Liver (tissue), 9 donors: Measurements from ENCODE around the gene CORO1A. TPM values are rescaled to one million over a fixed set of nuclear protein-coding genes. Genes with fewer than 3 reads are reported as not detected.

Source experiments
- DNase-seq: peaks from one replicate; pipeline ENCODE4 v3.0.0-alpha.2; 2017; ENCODE audit warnings: low spot score
- H3K27ac ChIP-seq, 2 donors: one replicate each; pipeline ENCODE4 v1.7.0; 2013; ENCODE audit warnings: inconsistent platforms in 2 of 2, low read length in 2 of 2, control low read depth in 1 of 2, low read depth in 1 of 2, mild to moderate bottlenecking in 1 of 2
- H3K27me3 ChIP-seq, 4 donors: one replicate each; pipeline versions ENCODE4 v1.6.1 to v1.7.0; 2013; ENCODE audit warnings: low read length in 3 of 4, inconsistent platforms in 1 of 4, mild to moderate bottlenecking in 1 of 4, moderate library complexity in 1 of 4; ENCODE audit not compliant: control insufficient read depth in 4 of 4, insufficient read depth in 4 of 4
- H3K36me3 ChIP-seq, 4 donors: one replicate each; pipeline versions ENCODE4 v1.6.1 to v1.7.0; 2013; ENCODE audit warnings: low read length in 3 of 4, mild to moderate bottlenecking in 3 of 4, low read depth in 1 of 4, moderate library complexity in 1 of 4; ENCODE audit not compliant: control insufficient read depth in 4 of 4, insufficient read depth in 3 of 4
- H3K4me1 ChIP-seq, 4 donors: one replicate each; pipeline versions ENCODE4 v1.6.1 to v1.7.0; 2013; ENCODE audit warnings: low read length in 3 of 4, mild to moderate bottlenecking in 3 of 4, moderate library complexity in 1 of 4; ENCODE audit not compliant: control insufficient read depth in 4 of 4, insufficient read depth in 4 of 4
- H3K4me3 ChIP-seq, 3 donors: one replicate each; pipeline versions ENCODE4 v1.6.1 to v1.7.0; 2013; ENCODE audit warnings: low read length in 3 of 3, control low read depth in 1 of 3, low read depth in 1 of 3, mild to moderate bottlenecking in 1 of 3
- H3K9ac ChIP-seq, 2 donors: one replicate each; pipeline ENCODE4 v1.7.0; 2013; ENCODE audit warnings: low read length in 2 of 2, mild to moderate bottlenecking in 2 of 2, moderate library complexity in 2 of 2, control low read depth in 1 of 2, low read depth in 1 of 2
- H3K9me3 ChIP-seq, 4 donors: one replicate each; pipeline versions ENCODE4 v1.6.1 to v1.7.0; 2013; ENCODE audit warnings: low read length in 3 of 4; ENCODE audit not compliant: control insufficient read depth in 4 of 4
- FOXA2 ChIP-seq: IDR thresholded peaks from 2 replicates; pipeline ENCODE4 v1.6.1; 2016; ENCODE audit warnings: antibody characterized with exemption
- GABPA ChIP-seq, 2 donors: IDR thresholded peaks in 1 of 2; conservative IDR thresholded peaks in 1 of 2; 2 replicates each; pipeline ENCODE4 v1.6.1; 2016; ENCODE audit warnings: antibody characterized with exemption in 2 of 2, mild to moderate bottlenecking in 1 of 2, moderate library complexity in 1 of 2
- HNF4A ChIP-seq, 2 donors: conservative IDR thresholded peaks; 2 replicates each; pipeline ENCODE4 v1.6.1; 2016; ENCODE audit warnings: antibody characterized with exemption in 2 of 2, mild to moderate bottlenecking in 2 of 2
- HNF4G ChIP-seq: IDR thresholded peaks from 2 replicates; pipeline ENCODE4 v1.6.1; 2016; ENCODE audit warnings: antibody characterized with exemption
- JUND ChIP-seq, 2 donors: IDR thresholded peaks; 2 replicates each; pipeline ENCODE4 v1.6.1; 2016; ENCODE audit warnings: antibody characterized with exemption in 2 of 2
- NR2F2 ChIP-seq: IDR thresholded peaks from 2 replicates; pipeline ENCODE4 v1.6.1; 2016; ENCODE audit warnings: antibody characterized with exemption
- RAD21 ChIP-seq, 2 donors: IDR thresholded peaks; 2 replicates each; pipeline ENCODE4 v1.6.1; 2016; ENCODE audit warnings: antibody characterized with exemption in 2 of 2, mild to moderate bottlenecking in 2 of 2
- SP1 ChIP-seq: IDR thresholded peaks from 2 replicates; pipeline ENCODE4 v1.6.1; 2018; ENCODE audit warnings: antibody characterized with exemption, mild to moderate bottlenecking
- TAF1 ChIP-seq: conservative IDR thresholded peaks from 2 replicates; pipeline ENCODE4 v1.6.1; 2016; ENCODE audit warnings: antibody characterized with exemption, mild to moderate bottlenecking
- WGBS: extraction: QIAGEN DNeasy Blood & Tissue Kit; methylation state at CpG from one replicate; pipeline ENCODE4 v1.1.7; 2013; 5-methylcytosine and 5-hydroxymethylcytosine counted together
- polyA plus RNA-seq, 2 donors: library from polyadenylated mRNA; stranded (reverse) in 1 of 2; unstranded in 1 of 2; fragments of 200-250 nt in 1 of 2; fragments of >200 nt in 1 of 2; fragmentation: Nextera tagmentation in 1 of 2; extraction: Ambion mirVana in 1 of 2; gene quantifications; one replicate each; pipeline versions ENCODE4 v1.2.1 to v1.2.3, GENCODE V29; 2013 to 2015
- total RNA-seq, 2 donors: library from RNA; depleted of rRNA; stranded (reverse); fragments of >200 nt; gene quantifications; one replicate each; pipeline ENCODE4 v1.2.3, GENCODE V29; 2014
- TF ChIP-seq, protein P1 (sequence below): fragments of 150-350 bp; IDR thresholded peaks from 2 replicates; pipeline ENCODE4 v1.5.1; 2017; ENCODE audit warnings: improper control_type of control experiment, low read depth, low read length; ENCODE audit not compliant: missing input control
- TF ChIP-seq, protein P2 (sequence below): IDR thresholded peaks from 2 replicates; pipeline ENCODE4 v1.6.1; 2016; ENCODE audit warnings: antibody characterized with exemption
- TF ChIP-seq, protein P3 (sequence below): IDR thresholded peaks from 2 replicates; pipeline ENCODE4 v1.6.1; 2016; ENCODE audit warnings: antibody characterized with exemption
- TF ChIP-seq, protein P4 (sequence below): IDR thresholded peaks from 2 replicates; pipeline ENCODE4 v1.6.1; 2016; ENCODE audit warnings: antibody characterized with exemption, mild to moderate bottlenecking
- donor health status: healthy.
- donor health status: healthy.
- donor health status: healthy.
- donor health status: healthy.
- donor health status: healthy.

The CORO1A gene
- total and polyA plus RNA-seq, 4 donors, result 6.0 to 26.7 (median 14.7) TPM

DNA sequence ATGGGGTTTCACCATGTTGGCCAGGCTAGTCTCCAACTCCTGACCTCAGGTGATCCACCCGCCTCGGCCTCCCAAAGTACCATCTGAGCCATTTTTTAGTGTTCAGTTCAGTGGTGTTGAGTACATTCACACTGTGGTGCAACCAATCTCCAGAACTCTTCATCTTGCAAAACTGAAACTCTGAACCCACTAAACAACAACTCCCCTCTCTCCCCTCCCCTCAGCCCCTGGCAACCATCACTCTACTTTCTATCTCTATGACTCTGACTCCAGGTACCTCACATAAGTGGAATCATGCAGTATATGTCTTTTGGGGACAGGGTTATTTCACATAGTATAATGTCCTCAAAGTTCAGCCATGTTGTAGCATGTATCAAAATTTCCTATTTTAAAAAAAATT lies 41.7 kb upstream of the CORO1A start:
- Histone ChIP-seq H3K4me3 (no peak overlapping the region), H3K36me3 (no peaks in the 10 kb centered on the region), H3K4me1 (no peaks in the 10 kb centered on the region), H3K9ac (no peak overlapping the region), H3K27ac (no peak overlapping the region), H3K27me3 (no peaks in the 10 kb centered on the region), H3K9me3 (no peaks in the 10 kb centered on the region)
- DNase-seq, result no peak
- WGBS, result 92% methylated on average over 2 of the region's 2 CpGs
- TF ChIP-seq NR2F2, result no peak
- TF ChIP-seq, protein P1, sequence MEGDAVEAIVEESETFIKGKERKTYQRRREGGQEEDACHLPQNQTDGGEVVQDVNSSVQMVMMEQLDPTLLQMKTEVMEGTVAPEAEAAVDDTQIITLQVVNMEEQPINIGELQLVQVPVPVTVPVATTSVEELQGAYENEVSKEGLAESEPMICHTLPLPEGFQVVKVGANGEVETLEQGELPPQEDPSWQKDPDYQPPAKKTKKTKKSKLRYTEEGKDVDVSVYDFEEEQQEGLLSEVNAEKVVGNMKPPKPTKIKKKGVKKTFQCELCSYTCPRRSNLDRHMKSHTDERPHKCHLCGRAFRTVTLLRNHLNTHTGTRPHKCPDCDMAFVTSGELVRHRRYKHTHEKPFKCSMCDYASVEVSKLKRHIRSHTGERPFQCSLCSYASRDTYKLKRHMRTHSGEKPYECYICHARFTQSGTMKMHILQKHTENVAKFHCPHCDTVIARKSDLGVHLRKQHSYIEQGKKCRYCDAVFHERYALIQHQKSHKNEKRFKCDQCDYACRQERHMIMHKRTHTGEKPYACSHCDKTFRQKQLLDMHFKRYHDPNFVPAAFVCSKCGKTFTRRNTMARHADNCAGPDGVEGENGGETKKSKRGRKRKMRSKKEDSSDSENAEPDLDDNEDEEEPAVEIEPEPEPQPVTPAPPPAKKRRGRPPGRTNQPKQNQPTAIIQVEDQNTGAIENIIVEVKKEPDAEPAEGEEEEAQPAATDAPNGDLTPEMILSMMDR, result no peak
- no peak for TF ChIP-seq RAD21 (IDR thresholded peaks at IDR 0.05)
- no peak for TF ChIP-seq FOXA2
- TF ChIP-seq, protein P2, sequence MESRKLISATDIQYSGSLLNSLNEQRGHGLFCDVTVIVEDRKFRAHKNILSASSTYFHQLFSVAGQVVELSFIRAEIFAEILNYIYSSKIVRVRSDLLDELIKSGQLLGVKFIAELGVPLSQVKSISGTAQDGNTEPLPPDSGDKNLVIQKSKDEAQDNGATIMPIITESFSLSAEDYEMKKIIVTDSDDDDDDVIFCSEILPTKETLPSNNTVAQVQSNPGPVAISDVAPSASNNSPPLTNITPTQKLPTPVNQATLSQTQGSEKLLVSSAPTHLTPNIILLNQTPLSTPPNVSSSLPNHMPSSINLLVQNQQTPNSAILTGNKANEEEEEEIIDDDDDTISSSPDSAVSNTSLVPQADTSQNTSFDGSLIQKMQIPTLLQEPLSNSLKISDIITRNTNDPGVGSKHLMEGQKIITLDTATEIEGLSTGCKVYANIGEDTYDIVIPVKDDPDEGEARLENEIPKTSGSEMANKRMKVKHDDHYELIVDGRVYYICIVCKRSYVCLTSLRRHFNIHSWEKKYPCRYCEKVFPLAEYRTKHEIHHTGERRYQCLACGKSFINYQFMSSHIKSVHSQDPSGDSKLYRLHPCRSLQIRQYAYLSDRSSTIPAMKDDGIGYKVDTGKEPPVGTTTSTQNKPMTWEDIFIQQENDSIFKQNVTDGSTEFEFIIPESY, result no peak
- TF ChIP-seq, protein P3, sequence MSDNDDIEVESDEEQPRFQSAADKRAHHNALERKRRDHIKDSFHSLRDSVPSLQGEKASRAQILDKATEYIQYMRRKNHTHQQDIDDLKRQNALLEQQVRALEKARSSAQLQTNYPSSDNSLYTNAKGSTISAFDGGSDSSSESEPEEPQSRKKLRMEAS, result no peak
- no peak for TF ChIP-seq JUND (IDR thresholded peaks at IDR 0.05)
- TF ChIP-seq SP1, result no peak

DNA sequence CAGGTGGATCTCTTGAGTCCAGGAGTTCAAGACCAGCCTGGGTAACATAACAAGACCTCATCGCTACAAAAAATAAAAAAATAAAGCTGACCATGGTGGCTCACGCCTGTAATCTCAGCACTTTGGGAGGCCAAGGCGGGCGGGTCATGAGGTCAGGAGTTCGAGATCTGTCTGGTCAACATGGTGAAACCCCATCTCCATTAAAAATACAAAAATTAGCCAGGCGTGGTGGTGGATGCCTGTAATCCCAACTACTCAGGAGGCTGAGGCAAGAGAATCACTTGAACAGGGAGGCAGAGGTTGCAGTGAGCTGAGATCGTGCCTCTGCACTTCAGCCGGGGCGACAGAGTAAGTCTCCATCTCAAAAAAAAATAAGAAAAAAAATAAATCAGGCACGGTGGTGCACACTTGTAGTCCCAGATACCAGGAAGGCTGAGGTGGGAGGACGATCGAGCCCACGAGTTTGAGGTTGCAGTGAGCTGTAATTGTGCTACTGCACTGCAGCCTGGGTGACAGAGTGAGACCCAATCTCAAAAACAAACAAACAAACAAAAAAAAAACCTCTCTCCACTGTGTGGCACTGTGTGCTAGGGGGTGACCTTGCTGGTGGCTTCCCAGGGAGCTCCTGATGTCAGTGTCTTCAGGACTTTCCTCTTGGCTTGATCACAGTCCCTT lies 40.6 kb upstream of the CORO1A start:
- Histone ChIP-seq H3K9me3 (no peaks in the 10 kb centered on the region), H3K4me3 (no peak overlapping the region), H3K9ac (no peak overlapping the region), H3K27me3 (no peaks in the 10 kb centered on the region), H3K4me1 (no peaks in the 10 kb centered on the region), H3K27ac (no peak overlapping the region), H3K36me3 (no peaks in the 10 kb centered on the region)
- DNase-seq, result no peak
- 87% methylated on average over 13 of the region's 13 CpGs for WGBS
- TF ChIP-seq RAD21 (IDR thresholded peaks at IDR 0.05) (peak; percentile 49 to 56), FOXA2 (no peak)

DNA sequence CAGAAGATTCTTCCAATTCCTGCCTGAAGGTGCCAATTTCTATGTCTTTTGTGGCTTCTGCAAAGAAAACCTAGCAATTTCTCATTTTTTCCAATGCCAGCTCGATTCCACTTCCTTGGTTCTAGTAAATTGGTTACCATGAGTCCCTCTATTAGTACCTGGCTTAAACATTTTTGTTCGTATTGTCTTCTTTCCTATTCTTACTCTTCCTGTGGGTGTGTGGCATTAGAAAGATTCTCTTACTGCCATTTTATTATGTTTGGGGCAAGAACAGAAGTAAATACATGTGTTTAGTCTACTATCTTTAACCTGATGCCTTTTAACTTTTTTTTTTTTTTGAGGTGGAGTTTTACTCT lies 40.1 kb upstream of the CORO1A start:
- Histone ChIP-seq H3K27ac (no peak overlapping the region), H3K4me3 (no peak overlapping the region), H3K36me3 (no peaks in the 10 kb centered on the region), H3K9ac (no peak overlapping the region), H3K4me1 (no peaks in the 10 kb centered on the region), H3K27me3 (no peaks in the 10 kb centered on the region), H3K9me3 (no peaks in the 10 kb centered on the region)
- 69% methylated on average over 2 of the region's 2 CpGs for WGBS
- no peak for DNase-seq
- no peak for TF ChIP-seq SP1
- TF ChIP-seq GABPA (IDR thresholded peaks at IDR 0.05 in 1 of 2, conservative IDR thresholded peaks at IDR 0.05 in 1 of 2), result no peak
- no peak for TF ChIP-seq HNF4G
- TF ChIP-seq, protein P2, result no peak
- TF ChIP-seq HNF4A (conservative IDR thresholded peaks at IDR 0.05), result no peak
- TF ChIP-seq TAF1, result no peak
- TF ChIP-seq, protein P4, sequence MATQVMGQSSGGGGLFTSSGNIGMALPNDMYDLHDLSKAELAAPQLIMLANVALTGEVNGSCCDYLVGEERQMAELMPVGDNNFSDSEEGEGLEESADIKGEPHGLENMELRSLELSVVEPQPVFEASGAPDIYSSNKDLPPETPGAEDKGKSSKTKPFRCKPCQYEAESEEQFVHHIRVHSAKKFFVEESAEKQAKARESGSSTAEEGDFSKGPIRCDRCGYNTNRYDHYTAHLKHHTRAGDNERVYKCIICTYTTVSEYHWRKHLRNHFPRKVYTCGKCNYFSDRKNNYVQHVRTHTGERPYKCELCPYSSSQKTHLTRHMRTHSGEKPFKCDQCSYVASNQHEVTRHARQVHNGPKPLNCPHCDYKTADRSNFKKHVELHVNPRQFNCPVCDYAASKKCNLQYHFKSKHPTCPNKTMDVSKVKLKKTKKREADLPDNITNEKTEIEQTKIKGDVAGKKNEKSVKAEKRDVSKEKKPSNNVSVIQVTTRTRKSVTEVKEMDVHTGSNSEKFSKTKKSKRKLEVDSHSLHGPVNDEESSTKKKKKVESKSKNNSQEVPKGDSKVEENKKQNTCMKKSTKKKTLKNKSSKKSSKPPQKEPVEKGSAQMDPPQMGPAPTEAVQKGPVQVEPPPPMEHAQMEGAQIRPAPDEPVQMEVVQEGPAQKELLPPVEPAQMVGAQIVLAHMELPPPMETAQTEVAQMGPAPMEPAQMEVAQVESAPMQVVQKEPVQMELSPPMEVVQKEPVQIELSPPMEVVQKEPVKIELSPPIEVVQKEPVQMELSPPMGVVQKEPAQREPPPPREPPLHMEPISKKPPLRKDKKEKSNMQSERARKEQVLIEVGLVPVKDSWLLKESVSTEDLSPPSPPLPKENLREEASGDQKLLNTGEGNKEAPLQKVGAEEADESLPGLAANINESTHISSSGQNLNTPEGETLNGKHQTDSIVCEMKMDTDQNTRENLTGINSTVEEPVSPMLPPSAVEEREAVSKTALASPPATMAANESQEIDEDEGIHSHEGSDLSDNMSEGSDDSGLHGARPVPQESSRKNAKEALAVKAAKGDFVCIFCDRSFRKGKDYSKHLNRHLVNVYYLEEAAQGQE, result no peak
